K562 (cell line): ENCODE data around the gene KRTAP9-3. TPM values are rescaled to one million over a fixed set of nuclear protein-coding genes. Genes with fewer than 3 reads are reported as not detected.
"Not testable (repeated sequence)": the region's sequence is repeated elsewhere in the genome, so short reads cannot be mapped to it uniquely, and the experiment has no call there.

Source experiments
- ATAC-seq: fragments of 200-7000 bp; cut with Tn5 transposase; 3 replicates; pipeline ENCODE4 v1.9.1; 2020; ENCODE audit warnings: moderate library complexity
- BruUV-seq: library from RNA; stranded (reverse); fragments of 400-500 nt; replicated peaks from 2 replicates; lab custom pipeline; 2021; lab: Mats Ljungman, UMichigan
- CTCF ChIA-PET: fragments of 300-600 bp; formaldehyde crosslinking; extraction: SDS; loops from one replicate; lab custom pipeline; 2021; ENCODE audit warnings: low intra/inter-chr PET ratio; lab: Yijun Ruan, JAX
- POLR2A ChIA-PET: fragments of 300-600, 350-650 bp; sonication (Branson Sonifier 250); formaldehyde crosslinking; extraction: SDS; loops from one replicate; lab custom pipeline; 2021; ENCODE audit warnings: antibody characterized with exemption, inconsistent platforms; lab: Yijun Ruan, JAX
- DNase-seq, 4 experiments: peaks; one replicate each; pipeline versions ENCODE4 v3.0.0 to v3.0.0-alpha.2; 2011 to 2018; ENCODE audit warnings: low spot score in 3 of 4, mixed read lengths in 3 of 4; ENCODE audit errors: extremely low read depth in 1 of 4
- FAIRE-seq: peaks from 2 replicates; lab custom pipeline; 2011; peaks lifted over from hg19 to GRCh38; lab: Jason Lieb, UNC
- H2AFZ ChIP-seq: 2 replicates; pipeline ENCODE4 v1.6.0; 2011; ENCODE audit warnings: low read depth, low read length, control low read depth, inconsistent platforms
- H3K27ac ChIP-seq: fragments of 200-600 bp; 3 replicates; pipeline ENCODE4 v1.8.0; 2011; ENCODE audit warnings: low read depth, mild to moderate bottlenecking, control low read depth, inconsistent platforms, low read length, moderate library complexity, mixed read lengths; ENCODE audit errors: extremely low read depth
- H3K27me3 ChIP-seq, 2 experiments: fragments of 300-600 bp in 1 of 2; 2 replicates in 1 of 2; 3 replicates in 1 of 2; pipeline versions ENCODE4 v1.6.0 to v1.8.0; 2011; ENCODE audit warnings: inconsistent platforms in 2 of 2, low read length in 2 of 2, mild to moderate bottlenecking in 1 of 2, mixed read lengths in 1 of 2, moderate library complexity in 1 of 2; ENCODE audit not compliant: control insufficient read depth in 2 of 2, insufficient read depth in 2 of 2
- H3K36me3 ChIP-seq: fragments of 300-600 bp; 3 replicates; pipeline ENCODE4 v1.8.0; 2011; ENCODE audit warnings: mild to moderate bottlenecking, low read length, inconsistent platforms; ENCODE audit not compliant: control insufficient read depth, insufficient read depth
- H3K4me1 ChIP-seq, 2 experiments: fragments of 200-600 bp in 1 of 2; replicated peaks in 1 of 2; 2 replicates in 1 of 2; 3 replicates in 1 of 2; pipeline versions ENCODE4 v1.5.1 to v1.8.0; 2011; ENCODE audit warnings: inconsistent platforms in 2 of 2, low read length in 2 of 2, mild to moderate bottlenecking in 1 of 2, mixed read lengths in 1 of 2, moderate library complexity in 1 of 2; ENCODE audit not compliant: control insufficient read depth in 2 of 2, insufficient read depth in 2 of 2
- H3K4me2 ChIP-seq: 2 replicates; pipeline ENCODE4 v1.6.1; 2011; ENCODE audit warnings: low read length, control low read depth, inconsistent platforms, mixed read lengths; ENCODE audit not compliant: insufficient read depth
- H3K4me3 ChIP-seq: fragments of 200-600 bp; sonication (generic), shearing (Covaris generic); 2 replicates; pipeline ENCODE4 v1.5.1; 2016; ENCODE audit warnings: control low read depth, inconsistent platforms
- H3K79me2 ChIP-seq: fragments of 200-600 bp; 3 replicates; pipeline ENCODE4 v1.8.0; 2011; ENCODE audit warnings: low read length, inconsistent platforms; ENCODE audit not compliant: control insufficient read depth, insufficient read depth
- H3K9ac ChIP-seq, 2 experiments: 2 replicates each; pipeline versions ENCODE4 v1.6.0 to v1.6.1; 2011; ENCODE audit warnings: low read depth in 2 of 2, low read length in 2 of 2, control low read depth in 1 of 2, inconsistent platforms in 1 of 2, mild to moderate bottlenecking in 1 of 2, mixed read lengths in 1 of 2; ENCODE audit not compliant: insufficient read depth in 1 of 2
- H3K9me1 ChIP-seq: one replicate; pipeline ENCODE4 v1.6.0; 2011; ENCODE audit warnings: inconsistent platforms, mild to moderate bottlenecking, low read length, moderate library complexity; ENCODE audit not compliant: control insufficient read depth, insufficient read depth
- H3K9me3 ChIP-seq: replicated peaks from 2 replicates; pipeline ENCODE4 v1.5.1; 2011; ENCODE audit warnings: low read depth, low read length, inconsistent platforms; ENCODE audit not compliant: control insufficient read depth, insufficient read depth
- H4K20me1 ChIP-seq: replicated peaks from 2 replicates; pipeline ENCODE4 v1.6.1; 2011; ENCODE audit warnings: low read length, inconsistent platforms, mixed read lengths; ENCODE audit not compliant: control insufficient read depth, insufficient read depth
- GABPB1 ChIP-seq: sonication (generic); formaldehyde crosslinking; IDR thresholded peaks from 2 replicates; pipeline ENCODE4 v1.8.0; 2022; ENCODE audit warnings: mild to moderate bottlenecking, missing genetic modification reagents
- HDAC2 ChIP-seq: fragments of 450-650 bp; IDR thresholded peaks from 2 replicates; pipeline ENCODE4 v1.6.1; 2016; ENCODE audit warnings: mild to moderate bottlenecking
- HOMEZ ChIP-seq: fragments of 250-450 bp; sonication (Bioruptor Pico); IDR thresholded peaks from 2 replicates; pipeline ENCODE4 v1.4.0; 2020; ENCODE audit warnings: mild to moderate bottlenecking, moderate library complexity
- JUNB ChIP-seq: fragments of 450-650 bp; formaldehyde crosslinking; conservative IDR thresholded peaks from 2 replicates; pipeline ENCODE4 v1.4.0; 2020; ENCODE audit warnings: mild to moderate bottlenecking
- LARP7 ChIP-seq: fragments of 450-650 bp; IDR thresholded peaks from 2 replicates; pipeline ENCODE4 v1.6.1; 2016
- MAFF ChIP-seq: IDR thresholded peaks from 2 replicates; pipeline ENCODE4 v1.6.1; 2012; ENCODE audit warnings: low read length, improper control_type of control experiment
- ZNF444 ChIP-seq: fragments of 250-450 bp; sonication (Bioruptor Pico); IDR thresholded peaks from 2 replicates; pipeline ENCODE4 v1.4.0; 2020; ENCODE audit warnings: mild to moderate bottlenecking, moderate library complexity
- ZNF707 ChIP-seq: fragments of 250-450 bp; sonication (Bioruptor Pico); conservative IDR thresholded peaks from 2 replicates; pipeline ENCODE4 v1.8.0; 2022; ENCODE audit warnings: inconsistent platforms, mild to moderate bottlenecking, moderate library complexity
- WGBS: fragments of 100-300 bp; shearing (Covaris generic); methylation state at CpG from one replicate; pipeline ENCODE4 v1.1.6; 2016; ENCODE audit warnings: low coverage, mixed read lengths; ENCODE audit not compliant: insufficient coverage; ENCODE audit errors: missing lambda C conversion rate; 5-methylcytosine and 5-hydroxymethylcytosine counted together
- in situ Hi-C: fragments of 300-500 bp; cut with MboI; formaldehyde crosslinking; loops from 4 replicates; pipeline ENCODE4 v1.15.0; 2018; ENCODE audit warnings: inconsistent platforms, mixed read lengths
- intact Hi-C: fragments of 100-400 bp; cut with micrococcal nuclease; formaldehyde crosslinking; loops from 2 replicates; pipeline ENCODE4 v1.14.2; 2022
- polyA plus RNA-seq, 8 experiments: library from polyadenylated mRNA; depleted of rRNA in 4 of 8; stranded (reverse) in 5 of 8; unstranded in 3 of 8; fragments of >200 nt; fragmentation: Nextera tagmentation in 2 of 8; fragmentation: Illumina TruSeq in 1 of 8; extraction: Ambion mirVana in 2 of 8; extraction: Trizol in 1 of 8; gene quantifications; 2 replicates each; pipeline versions ENCODE4 v1.2.1 to v1.2.3, GENCODE V29; 2011 to 2014; ENCODE audit warnings: inconsistent platforms in 1 of 8, missing spikeins in 1 of 8
- total RNA-seq, 7 experiments: library from RNA; depleted of rRNA in 6 of 7; stranded (reverse); fragments of >200 nt in 6 of 7; fragmentation: Illumina TruSeq in 2 of 7; extraction: Trizol in 2 of 7; gene quantifications; 2 replicates each; pipeline versions ENCODE4 v1.2.1 to v1.2.3, GENCODE V29; 2011 to 2021; ENCODE audit warnings: low replicate concordance in 1 of 7

Gene KRTAP9-3
- total and polyA plus RNA-seq, 9 of the 15 experiments (the other 6 are each of a cell fraction or from before 2014, with no cell fraction given), result not detected

- TF ChIP-seq HOMEZ (no peak), GABPB1 (no peak), HDAC2 (no peak), JUNB (CRISPR knock-in tag) (no peak), ZNF444 (CRISPR knock-in tag) (no peak), LARP7 (no peak), MAFF (no peak), ZNF707 (CRISPR knock-in tag) (no peak)
Measured at GRCh38 chr17:41226051-41226450, 6.2 kb upstream of the KRTAP9-3 start (continued).

- H3K79me2 ChIP-seq, BruUV-seq, H2AFZ ChIP-seq, H3K9me1 ChIP-seq, H3K4me3 ChIP-seq, H3K9me3 ChIP-seq, H3K9ac ChIP-seq, H3K36me3 ChIP-seq, CTCF ChIA-PET, H3K4me2 ChIP-seq, FAIRE-seq, H3K4me1 ChIP-seq, H4K20me1 ChIP-seq, H3K27me3 ChIP-seq, H3K27ac ChIP-seq, ATAC-seq, DNase-seq, in situ Hi-C loops, POLR2A ChIA-PET, intact Hi-C loops: not testable (repeated sequence)
- WGBS, result 0% methylated on average over 2 of the region's 4 CpGs
Measured at GRCh38 chr17:41226598-41227095, 5.6 kb upstream of the KRTAP9-3 start, which contains the start of gene KRTAP9-2. KRTAP9-2 (plus strand) TSS chr17:41226648; CDS start chr17:41226655, 7 bp downstream.
